ENCODE results near the gene NWD2. TPM values are rescaled to one million over a fixed set of nuclear protein-coding genes. Genes with fewer than 3 reads are reported as not detected.

Gene NWD2
- total RNA-seq, 1 donor from 2014 or later, result not detected

DNA sequence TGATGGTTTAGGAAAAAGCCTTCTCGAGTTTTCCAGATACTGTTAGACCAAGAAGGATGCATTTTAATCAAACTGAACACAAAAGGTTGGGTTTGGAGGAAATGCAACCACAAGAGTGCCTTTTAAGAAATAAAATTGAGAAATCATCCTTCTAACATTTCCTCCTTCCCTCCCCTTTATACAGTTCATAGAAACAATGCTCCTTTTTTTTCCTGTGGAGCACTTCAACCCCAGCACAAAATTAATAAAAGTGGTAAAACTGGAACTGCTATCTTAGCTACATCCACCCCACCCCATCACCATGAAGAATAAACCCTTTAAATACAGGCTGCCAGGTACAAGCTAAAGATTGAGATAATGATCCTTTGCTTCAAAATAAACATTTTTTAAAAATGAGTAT, 230.5 kb downstream of the NWD2 start:
- Histone ChIP-seq H3K4me3 (no peak overlapping the region), H3K27ac (replicated peaks) (no peak overlapping the region), H3K27me3 (ENCODE audit: low read depth) (peaks cover 23% of the 10 kb centered on the region), H3K9me3 (replicated peaks) (no peaks in the 10 kb centered on the region), H3K4me1 (no peaks in the 10 kb centered on the region), H3K36me3 (no peaks in the 10 kb centered on the region)
- TF ChIP-seq, protein P1, sequence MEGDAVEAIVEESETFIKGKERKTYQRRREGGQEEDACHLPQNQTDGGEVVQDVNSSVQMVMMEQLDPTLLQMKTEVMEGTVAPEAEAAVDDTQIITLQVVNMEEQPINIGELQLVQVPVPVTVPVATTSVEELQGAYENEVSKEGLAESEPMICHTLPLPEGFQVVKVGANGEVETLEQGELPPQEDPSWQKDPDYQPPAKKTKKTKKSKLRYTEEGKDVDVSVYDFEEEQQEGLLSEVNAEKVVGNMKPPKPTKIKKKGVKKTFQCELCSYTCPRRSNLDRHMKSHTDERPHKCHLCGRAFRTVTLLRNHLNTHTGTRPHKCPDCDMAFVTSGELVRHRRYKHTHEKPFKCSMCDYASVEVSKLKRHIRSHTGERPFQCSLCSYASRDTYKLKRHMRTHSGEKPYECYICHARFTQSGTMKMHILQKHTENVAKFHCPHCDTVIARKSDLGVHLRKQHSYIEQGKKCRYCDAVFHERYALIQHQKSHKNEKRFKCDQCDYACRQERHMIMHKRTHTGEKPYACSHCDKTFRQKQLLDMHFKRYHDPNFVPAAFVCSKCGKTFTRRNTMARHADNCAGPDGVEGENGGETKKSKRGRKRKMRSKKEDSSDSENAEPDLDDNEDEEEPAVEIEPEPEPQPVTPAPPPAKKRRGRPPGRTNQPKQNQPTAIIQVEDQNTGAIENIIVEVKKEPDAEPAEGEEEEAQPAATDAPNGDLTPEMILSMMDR (IDR thresholded peaks at IDR 0.05; ENCODE audit: borderline replicate concordance), result no peak
- no peak for DNase-seq
- intact Hi-C loops (cut with micrococcal nuclease), result no loop called here

DNA sequence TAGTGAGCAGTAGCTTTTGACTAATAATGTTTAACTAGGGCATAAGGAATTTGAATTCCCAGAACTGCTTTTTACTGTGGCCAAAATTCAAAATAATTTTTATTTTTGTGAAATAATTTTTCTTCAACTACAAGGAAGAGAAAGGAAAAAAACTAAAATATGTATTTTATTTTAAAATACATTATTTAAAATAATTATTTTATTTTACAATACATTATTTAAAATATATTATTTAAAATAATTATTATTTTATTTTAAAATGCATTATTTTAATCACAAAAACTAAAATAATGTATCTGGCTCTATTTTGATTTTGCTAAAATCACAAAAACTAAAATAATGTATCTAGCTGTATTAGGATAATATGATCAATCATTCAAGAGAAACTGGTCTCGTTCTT, 231.2 kb downstream of the NWD2 start:
- peaks cover 23% of the 10 kb centered on the region for H3K27me3 ChIP-seq (ENCODE audit: low read depth)
- TF ChIP-seq, protein P1 (IDR thresholded peaks at IDR 0.05; ENCODE audit: borderline replicate concordance), result no peak
- no peaks in the 10 kb centered on the region for H3K36me3 ChIP-seq
- no peak overlapping the region for H3K27ac ChIP-seq (replicated peaks)
- H3K4me3 ChIP-seq, result no peak overlapping the region
- H3K9me3 ChIP-seq (replicated peaks), result no peaks in the 10 kb centered on the region
- no peak for DNase-seq
- intact Hi-C loops (cut with micrococcal nuclease), result no loop called here
- no peaks in the 10 kb centered on the region for H3K4me1 ChIP-seq

DNA sequence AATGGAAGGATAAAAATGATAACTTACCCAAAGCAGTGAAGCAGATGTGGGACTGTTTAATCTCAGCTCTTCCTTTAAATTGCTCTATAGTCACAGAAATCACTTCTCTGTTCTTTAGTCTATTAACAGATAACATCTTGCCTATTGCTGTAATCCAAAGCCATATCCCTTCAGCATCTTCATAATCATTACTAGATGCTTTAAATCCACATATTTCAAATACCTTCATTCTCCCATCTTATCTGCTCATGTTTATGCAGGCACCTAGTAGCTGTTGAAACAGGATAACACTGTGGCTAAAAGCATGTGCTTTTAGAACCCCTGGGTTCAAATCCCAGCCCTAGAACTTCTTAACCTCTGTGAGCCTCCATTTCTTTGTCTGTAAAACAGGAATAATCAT, 231.7 kb downstream of the NWD2 start:
- TF ChIP-seq, protein P1 (IDR thresholded peaks at IDR 0.05; ENCODE audit: borderline replicate concordance), result no peak
- H3K27me3 ChIP-seq (ENCODE audit: low read depth), result peaks cover 18% of the 10 kb centered on the region
- no peaks in the 10 kb centered on the region for H3K9me3 ChIP-seq (replicated peaks)

DNA sequence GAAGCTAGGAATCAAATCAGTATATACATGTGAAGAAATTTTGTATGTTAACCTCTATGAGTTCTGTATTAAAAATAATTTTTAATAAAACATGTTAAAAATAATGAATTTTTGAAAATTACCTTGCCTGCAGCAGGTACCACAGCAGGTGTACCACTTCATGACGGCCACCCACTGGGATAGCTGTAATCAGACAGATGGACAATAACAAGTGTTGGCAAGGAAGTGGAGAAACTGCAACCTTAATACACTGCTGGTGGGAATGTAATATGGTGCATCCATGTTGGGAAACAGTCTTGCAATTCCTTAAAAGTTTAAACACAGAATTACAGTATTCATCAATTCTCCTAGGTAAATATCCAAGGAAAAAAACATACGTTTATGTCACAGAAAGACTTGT, 232.1 kb downstream of the NWD2 start:
- no peak overlapping the region for H3K4me3 ChIP-seq
- H3K9me3 ChIP-seq (replicated peaks), result no peaks in the 10 kb centered on the region
- peaks cover 15% of the 10 kb centered on the region for H3K27me3 ChIP-seq (ENCODE audit: low read depth)
- TF ChIP-seq, protein P1 (IDR thresholded peaks at IDR 0.05; ENCODE audit: borderline replicate concordance), result no peak
- no peak for DNase-seq
- intact Hi-C loops (cut with micrococcal nuclease), result no loop called here
- no peak overlapping the region for H3K27ac ChIP-seq (replicated peaks)
- no peaks in the 10 kb centered on the region for H3K4me1 ChIP-seq
- no peaks in the 10 kb centered on the region for H3K36me3 ChIP-seq

More for the DNA sequence above, 231.7 kb downstream of the NWD2 start:
- Histone ChIP-seq H3K27ac (replicated peaks) (no peak overlapping the region), H3K36me3 (no peaks in the 10 kb centered on the region), H3K4me1 (no peaks in the 10 kb centered on the region), H3K4me3 (no peak overlapping the region)
- DNase-seq, result no peak
- intact Hi-C loops (cut with micrococcal nuclease), result no loop called here

DNA sequence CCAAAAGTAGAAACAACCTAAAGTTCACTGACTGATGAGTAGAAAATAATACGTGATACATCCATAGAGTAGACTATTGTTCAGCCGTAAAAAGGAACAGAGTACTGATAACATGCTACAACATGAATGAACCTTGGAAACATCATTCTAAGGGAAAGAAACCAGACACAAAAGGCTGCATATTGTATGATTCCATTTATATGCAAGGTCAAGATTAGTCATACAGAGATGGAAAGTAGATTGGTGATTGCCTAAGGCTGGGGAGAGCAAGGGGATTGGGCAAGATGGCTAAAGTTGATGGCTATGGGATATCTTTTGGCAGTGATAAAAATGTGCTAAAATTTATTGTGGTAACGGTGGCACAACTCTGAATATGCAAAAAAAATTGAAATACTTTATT, 232.6 kb downstream of the NWD2 start:
- Histone ChIP-seq H3K27ac (replicated peaks) (no peak overlapping the region), H3K27me3 (ENCODE audit: low read depth) (peaks cover 12% of the 10 kb centered on the region), H3K36me3 (no peaks in the 10 kb centered on the region), H3K4me3 (no peak overlapping the region), H3K4me1 (no peaks in the 10 kb centered on the region), H3K9me3 (replicated peaks) (no peaks in the 10 kb centered on the region)
- intact Hi-C loops (cut with micrococcal nuclease), result no loop called here
- no peak for DNase-seq
- TF ChIP-seq, protein P1 (IDR thresholded peaks at IDR 0.05; ENCODE audit: borderline replicate concordance), result no peak

DNA sequence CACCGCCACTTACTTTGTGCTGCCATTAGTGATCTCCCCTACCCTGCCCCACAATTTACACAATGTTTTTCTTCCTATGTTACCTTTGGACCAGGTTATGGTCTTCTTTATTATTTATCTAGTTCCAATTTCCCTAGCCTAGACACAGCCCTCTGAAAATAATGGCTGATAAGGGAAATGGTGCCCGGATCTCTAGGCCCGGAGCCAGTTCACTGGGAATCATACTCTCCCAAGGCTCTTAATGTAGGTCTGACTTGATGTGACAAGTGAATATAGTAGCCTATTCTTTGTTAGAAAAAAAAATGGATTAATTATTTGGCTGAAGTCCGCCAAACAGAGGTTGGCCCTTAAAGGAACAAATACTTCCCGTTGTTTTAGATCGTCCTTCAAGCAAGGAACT, 233.6 kb downstream of the NWD2 start:
- no peaks in the 10 kb centered on the region for H3K9me3 ChIP-seq (replicated peaks)
- no peak overlapping the region for H3K4me3 ChIP-seq
- intact Hi-C loops (cut with micrococcal nuclease), result no loop called here
- DNase-seq, result no peak
- H3K27me3 ChIP-seq (ENCODE audit: low read depth), result peaks cover 12% of the 10 kb centered on the region
- no peaks in the 10 kb centered on the region for H3K36me3 ChIP-seq
- no peaks in the 10 kb centered on the region for H3K4me1 ChIP-seq
- TF ChIP-seq, protein P1 (IDR thresholded peaks at IDR 0.05; ENCODE audit: borderline replicate concordance), result no peak
- no peak overlapping the region for H3K27ac ChIP-seq (replicated peaks)

All from left ventricle myocardium inferior (tissue), 1 donor.